ENCODE results near the gene GTF2F1.
"Not testable (repeated sequence)": the region's sequence is repeated elsewhere in the genome, so short reads cannot be mapped to it uniquely, and the experiment has no call there.

The GTF2F1 gene

DNA sequence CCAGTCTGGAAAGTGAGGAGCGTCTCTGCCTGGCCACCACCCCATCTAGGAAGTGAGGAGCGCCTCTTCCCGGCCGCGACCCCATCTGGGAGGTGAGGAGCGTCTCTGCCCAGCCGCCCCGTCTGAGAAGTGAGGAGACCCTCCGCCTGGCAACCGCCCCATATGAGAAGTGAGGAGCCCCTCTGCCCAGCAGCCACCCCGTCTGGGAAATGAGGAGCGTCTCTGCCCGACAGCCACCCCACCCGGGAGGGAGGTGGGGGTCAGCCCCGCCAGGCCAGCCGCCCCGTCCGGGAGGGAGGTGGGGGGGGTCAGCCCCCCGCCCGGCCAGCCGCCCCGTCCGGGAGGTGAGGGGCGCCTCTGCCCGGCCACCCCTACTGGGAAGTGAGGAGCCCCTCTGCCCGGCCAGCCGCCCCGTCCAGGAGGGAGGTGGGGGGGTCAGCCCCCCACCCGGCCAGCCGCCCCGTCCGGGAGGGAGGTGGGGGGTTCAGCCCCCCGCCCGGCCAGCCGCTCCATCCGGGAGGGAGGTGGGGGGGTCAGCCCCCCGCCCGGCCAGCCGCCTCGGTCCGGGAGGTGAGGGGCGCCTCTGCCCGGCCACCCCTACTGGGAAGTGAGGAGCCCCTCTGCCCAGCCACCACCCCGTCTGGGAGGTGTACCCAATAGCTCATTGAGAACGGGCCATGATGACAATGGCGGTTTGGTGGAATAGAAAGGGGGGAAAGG is 37.5 kb downstream of the GTF2F1 start:
- not testable (repeated sequence) for DNase-seq

DNA sequence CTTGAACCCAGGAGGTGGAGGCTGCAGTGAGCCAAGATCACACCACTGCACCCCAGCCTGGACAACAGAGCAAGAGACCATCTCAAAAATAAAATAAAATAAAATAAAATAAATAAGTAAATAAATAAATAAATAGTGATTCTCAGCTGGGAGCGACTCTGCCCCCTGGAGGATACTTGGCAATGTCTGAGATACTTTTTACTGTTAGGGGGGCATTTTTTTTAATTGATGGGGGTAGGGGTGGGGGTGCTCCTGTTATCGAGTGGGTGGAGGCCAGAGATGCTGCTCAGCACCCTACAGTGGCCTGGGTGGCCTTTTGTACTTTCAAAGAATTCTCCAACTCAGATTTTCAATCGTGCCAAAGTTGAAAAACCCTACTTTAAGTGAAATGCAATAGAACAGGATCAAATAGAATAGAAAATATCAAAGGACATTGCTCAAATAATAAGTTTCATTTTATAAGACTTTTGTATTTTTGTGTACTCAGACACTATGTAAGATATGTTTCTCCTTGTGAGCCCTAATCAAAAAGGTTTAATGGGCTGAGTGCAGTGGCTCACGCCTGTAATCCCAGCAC is 38.8 kb downstream of the GTF2F1 start:
- no peak for DNase-seq

- DNase-seq = no peak
Observed at GRCh38 chr19:6352381-6353165, 40.4 kb downstream of the GTF2F1 start.

DNA sequence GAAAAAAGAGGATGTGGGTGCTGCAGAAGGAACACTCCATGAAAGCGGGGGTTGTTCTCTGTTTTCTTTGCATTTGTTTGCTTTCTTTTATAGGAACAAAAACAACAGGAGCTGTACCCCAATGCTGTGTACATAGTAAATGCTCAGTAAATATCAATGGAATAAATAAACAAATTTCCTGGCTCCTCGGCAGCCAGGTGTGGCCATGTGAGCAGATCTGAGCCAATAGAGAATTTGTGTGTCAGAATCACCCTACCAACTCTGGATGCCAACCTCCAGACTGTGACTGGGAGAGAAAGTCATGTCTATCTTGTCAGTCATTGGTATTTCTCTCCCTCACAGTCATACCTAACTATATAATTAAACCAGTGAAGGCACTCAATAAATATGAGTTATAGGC is 42.3 kb downstream of the GTF2F1 start:
- no peak for DNase-seq

DNA sequence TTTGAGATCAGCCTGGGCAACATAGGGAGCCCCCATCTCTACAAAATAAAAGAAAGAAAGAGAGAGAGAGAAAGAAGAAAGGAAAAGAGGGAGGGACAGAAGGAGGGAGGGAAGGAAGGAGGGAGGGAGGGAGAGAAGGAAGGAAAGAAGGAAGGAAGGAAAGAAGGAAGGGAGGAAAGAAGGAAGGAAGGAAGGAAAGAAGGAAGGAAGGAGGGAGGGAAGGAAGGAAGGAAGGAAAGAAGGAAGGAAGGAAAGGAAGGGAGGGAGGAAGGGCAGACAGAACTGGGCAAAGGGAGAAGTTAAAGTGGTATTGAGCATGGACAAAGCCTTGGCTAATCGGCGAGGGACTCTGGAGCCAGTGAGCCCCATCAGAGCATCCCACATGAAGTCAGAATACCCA is 43.7 kb downstream of the GTF2F1 start:
- DNase-seq = not testable (repeated sequence)

DNA sequence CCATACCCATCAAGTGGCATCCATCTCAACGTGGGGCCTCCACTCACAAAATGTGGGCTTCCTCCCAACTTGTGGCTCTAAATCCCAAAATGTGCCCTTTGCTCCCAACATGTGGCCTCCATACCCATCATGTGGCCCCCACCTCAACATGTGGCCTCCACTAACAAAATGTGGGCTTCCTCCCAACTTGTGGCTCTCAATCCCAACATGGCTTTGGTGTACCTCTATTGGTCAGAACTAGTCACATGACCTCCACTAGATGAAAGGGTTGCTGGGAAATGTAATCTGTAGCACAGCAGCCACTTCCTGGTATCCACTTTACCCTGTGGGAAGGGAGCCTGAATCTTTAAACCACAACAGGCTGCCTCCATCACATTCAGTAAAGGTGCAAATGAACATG is 49.5 kb downstream of the GTF2F1 start:
- no peak for DNase-seq

- no peak for DNase-seq
Observed at GRCh38 chr19:6340493-6341201, 52.3 kb downstream of the GTF2F1 start.

DNA sequence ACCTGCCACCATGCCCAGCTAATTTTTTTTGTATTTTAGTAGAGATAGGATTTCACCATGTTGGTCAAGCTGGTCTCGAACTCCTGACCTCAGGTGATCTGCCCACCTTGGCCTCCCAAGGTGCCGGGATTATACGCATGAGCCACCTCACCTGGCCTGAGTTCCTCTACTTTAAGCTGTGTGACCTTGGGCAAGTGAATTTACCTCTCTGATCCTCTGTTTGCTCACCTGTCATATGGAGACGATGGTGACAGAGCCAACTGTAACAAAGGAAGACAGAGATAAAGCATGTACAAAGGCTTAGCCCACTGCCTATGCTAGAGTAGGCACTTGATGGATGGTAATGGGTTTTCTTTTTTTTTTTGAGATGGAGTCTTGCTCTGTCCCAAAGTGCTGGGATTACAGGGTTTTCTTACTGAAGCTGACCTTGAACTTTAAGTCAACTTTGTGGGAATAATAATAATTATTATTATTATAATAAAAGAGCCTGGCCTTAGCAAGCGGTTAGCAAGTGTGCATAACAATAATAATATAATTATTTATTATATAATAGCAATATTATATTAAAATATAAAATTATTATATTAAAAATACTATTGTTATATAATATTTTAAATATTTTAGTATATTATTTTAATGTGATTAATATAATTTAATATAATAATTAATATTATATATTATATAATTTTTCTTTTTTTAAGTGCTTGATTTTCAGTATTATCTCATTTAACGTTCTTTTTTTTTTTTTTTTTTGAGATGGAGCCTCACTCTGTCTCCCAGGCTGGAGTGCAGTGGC is 58.3 kb downstream of the GTF2F1 start:
- no peak for DNase-seq

- no peak for DNase-seq
Observed at GRCh38 chr19:6333439-6333838, 59.5 kb downstream of the GTF2F1 start, which contains the start of gene ACER1. Gene ACER1 (minus strand): TSS chr19:6333612. CDS start chr19:6333551, 61 bp downstream.
